Esophagus muscularis mucosa (tissue), 4 donors: Measurements from ENCODE around the gene ATG3. TPM values are rescaled to one million over a fixed set of nuclear protein-coding genes. Genes with fewer than 3 reads are reported as not detected.

Experiments
- DNase-seq: peaks from one replicate; pipeline ENCODE4 v3.0.0-alpha.2; 2017; ENCODE audit errors: extremely low spot score
- H3K27ac ChIP-seq, 4 donors: fragments of 200-600 bp; sonication (generic); replicated peaks in 1 of 4; 1 replicate in 3 of 4; 2 replicates in 1 of 4; pipeline ENCODE4 v1.5.1; 2016 to 2019; ENCODE audit warnings: mild to moderate bottlenecking in 1 of 4
- H3K27me3 ChIP-seq, 4 donors: fragments of 200-600 bp; sonication (generic); one replicate each; pipeline versions ENCODE4 v1.5.1 to v1.6.0; 2016 to 2019
- H3K36me3 ChIP-seq, 4 donors: fragments of 200-600 bp; sonication (generic); one replicate each; pipeline ENCODE4 v1.5.1; 2016 to 2019
- H3K4me1 ChIP-seq, 4 donors: fragments of 200-600 bp; sonication (generic); one replicate each; pipeline ENCODE4 v1.5.1; 2016 to 2019
- H3K4me3 ChIP-seq, 4 donors: fragments of 200-600 bp; sonication (generic); 1 replicate in 2 of 4; 2 replicates in 2 of 4; pipeline ENCODE4 v1.5.1; 2016 to 2019; ENCODE audit warnings: mild to moderate bottlenecking in 4 of 4, moderate library complexity in 1 of 4
- H3K9me3 ChIP-seq, 4 donors: fragments of 200-600 bp; sonication (generic); 1 replicate in 3 of 4; 2 replicates in 1 of 4; pipeline ENCODE4 v1.5.1; 2016 to 2019
- CTCF ChIP-seq, 3 experiments: fragments of 200-600 bp in 2 of 3; fragments of 450-650 bp in 1 of 3; sonication (generic) in 2 of 3; IDR thresholded peaks; one replicate each; pipeline ENCODE4 v1.5.1; 2017 to 2019; ENCODE audit warnings: antibody characterized with exemption in 3 of 3, mild to moderate bottlenecking in 2 of 3, moderate library complexity in 1 of 3
- EP300 ChIP-seq: sonication (generic); formaldehyde crosslinking; IDR thresholded peaks from one replicate; pipeline ENCODE4 v1.6.1; 2017; ENCODE audit warnings: antibody characterized with exemption
- POLR2A ChIP-seq: fragments of 450-650 bp; IDR thresholded peaks from one replicate; pipeline ENCODE4 v1.6.1; 2017; ENCODE audit warnings: antibody characterized with exemption, moderate library complexity, mild to moderate bottlenecking, low read depth
- POLR2AphosphoS5 ChIP-seq, 2 donors: sonication (generic); formaldehyde crosslinking; IDR thresholded peaks; one replicate each; pipeline ENCODE4 v1.6.1; 2017; ENCODE audit warnings: antibody characterized with exemption in 2 of 2
- WGBS: methylation state at CpG from one replicate; pipeline ENCODE4 v1.1.5; 2018; 5-methylcytosine and 5-hydroxymethylcytosine counted together
- intact Hi-C: fragments of 100-400 bp; cut with DNase I; formaldehyde crosslinking; loops from one replicate; pipeline ENCODE4 v1.15.1; 2023
- total RNA-seq, 4 donors: library from RNA; depleted of rRNA; stranded (reverse); fragments of >200 nt; gene quantifications; one replicate each; pipeline versions ENCODE4 v1.1.0 to v1.2.1, GENCODE V29; 2016

ATG3 gene
- total RNA-seq, 4 donors from 2014 or later: 41.3 to 60.3 (median 57.2) TPM

- no peaks in the 10 kb centered on the region for H3K4me1 ChIP-seq
- intact Hi-C loops: no loop called here
- DNase-seq: no peak
- H3K4me3 ChIP-seq: no peak overlapping the region
- no peaks in the 10 kb centered on the region for H3K9me3 ChIP-seq
- H3K27ac ChIP-seq: no peak overlapping the region
- no peak for TF ChIP-seq POLR2AphosphoS5 (IDR thresholded peaks at IDR 0.05)
- H3K36me3 ChIP-seq: no peaks in the 10 kb centered on the region
- no peaks in the 10 kb centered on the region for H3K27me3 ChIP-seq
- 89% methylated on average over 7 of the region's 7 CpGs for WGBS
Observed at GRCh38 chr3:112486811-112487505, 74.8 kb downstream of the ATG3 start.

DNA sequence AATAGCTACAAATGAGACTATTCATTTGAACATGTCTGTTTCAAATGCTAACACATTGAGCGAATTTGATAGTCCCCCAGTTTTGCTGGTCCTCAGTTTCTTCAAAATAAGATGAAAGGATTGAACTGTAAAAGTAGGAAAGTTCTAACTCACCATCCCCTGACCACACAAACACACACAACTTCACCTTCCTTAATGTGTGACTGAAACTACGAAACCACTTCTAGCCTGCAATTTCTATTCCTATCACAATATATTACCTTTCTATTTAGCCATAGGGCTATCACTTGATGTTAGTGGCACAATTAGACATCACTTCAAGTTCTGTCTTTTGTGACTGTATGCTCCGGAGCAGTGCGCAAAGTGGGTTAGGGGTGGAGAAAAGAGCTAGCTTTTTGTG lies 77.4 kb downstream of the ATG3 start:
- no peaks in the 10 kb centered on the region for H3K4me1 ChIP-seq
- no peak overlapping the region for H3K4me3 ChIP-seq
- no peak for TF ChIP-seq CTCF (IDR thresholded peaks at IDR 0.05)
- TF ChIP-seq EP300: no peak
- TF ChIP-seq POLR2AphosphoS5 (IDR thresholded peaks at IDR 0.05): no peak
- TF ChIP-seq POLR2A: no peak
- H3K36me3 ChIP-seq: no peaks in the 10 kb centered on the region
- no peaks in the 10 kb centered on the region for H3K27me3 ChIP-seq
- intact Hi-C loops: no loop called here
- H3K9me3 ChIP-seq: no peaks in the 10 kb centered on the region
- WGBS: 89% methylated on average over 4 of the region's 4 CpGs
- DNase-seq: no peak
- H3K27ac ChIP-seq: no peak overlapping the region

GRCh38 chr3:112482675-112483074 lies 79.1 kb downstream of the ATG3 start:
- WGBS: 77% methylated on average over 1 of the region's 1 CpG
- Histone ChIP-seq H3K4me1 (no peaks in the 10 kb centered on the region), H3K36me3 (no peaks in the 10 kb centered on the region), H3K27me3 (no peaks in the 10 kb centered on the region), H3K27ac (no peak overlapping the region), H3K9me3 (no peaks in the 10 kb centered on the region), H3K4me3 (no peak overlapping the region)
- intact Hi-C loops: no loop called here
- DNase-seq: no peak
- TF ChIP-seq POLR2A (no peak), CTCF (IDR thresholded peaks at IDR 0.05) (no peak), EP300 (no peak), POLR2AphosphoS5 (IDR thresholded peaks at IDR 0.05) (no peak)

Other genes starting within 250 kb of the ATG3 start
- gene CD200, start 228.8 kb downstream of the ATG3 start, total RNA-seq: 10 to 100 TPM in 1 of 4 donors, 1 to 10 TPM in 3; 7.2 to 22.9 (median 7.6) TPM
- 1 to 10 TPM in 1 of 4 donors, not detected in 3; 1.5 TPM for gene BTLA, start 62.5 kb downstream of the ATG3 start, total RNA-seq
- gene SLC35A5, start 83 bp upstream of the ATG3 start, total RNA-seq: 10 to 100 TPM; 18.6 to 28.7 (median 22.8) TPM
- gene CCDC80, start 79.2 kb upstream of the ATG3 start, total RNA-seq: 100 to 1,000 TPM in 2 of 4 donors, 10 to 100 TPM in 2; 34.7 to 213 (median 127) TPM